Activated B cell treated with CpG ODN at 0.5 μM for 24 hours (primary cell): ENCODE data around the gene PRKAA1. TPM values are rescaled to one million over a fixed set of nuclear protein-coding genes. Genes with fewer than 3 reads are reported as not detected.

Source experiments
- ATAC-seq: fragments of 200-7000 bp; cut with Tn5 transposase; one replicate; pipeline ENCODE4 v1.10.0; 2021; ENCODE audit warnings: low read depth, mild to moderate bottlenecking, moderate library complexity
- CTCF ChIA-PET: fragments of 350-600 bp; sonication (Branson Sonifier 250); formaldehyde crosslinking; loops from one replicate; lab custom pipeline; 2021; ENCODE audit warnings: antibody characterized with exemption; lab: Charles Lee
- POLR2A ChIA-PET: fragments of 350-600 bp; sonication (Branson Sonifier 250); formaldehyde crosslinking; loops from one replicate; lab custom pipeline; 2021; ENCODE audit warnings: antibody characterized with exemption; lab: Charles Lee
- DNase-seq: peaks from one replicate; pipeline ENCODE4 v3.0.0; 2022
- H3K27ac Mint-ChIP-seq: one replicate; pipeline ENCODE4 v1.8.0; 2020; ENCODE audit warnings: mixed read lengths
- H3K27me3 Mint-ChIP-seq: one replicate; pipeline ENCODE4 v1.8.0; 2021; ENCODE audit warnings: mixed read lengths
- H3K36me3 Mint-ChIP-seq: one replicate; pipeline ENCODE4 v1.8.0; 2021; ENCODE audit warnings: low read depth, mixed read lengths
- H3K4me1 Mint-ChIP-seq: one replicate; pipeline ENCODE4 v1.8.0; 2021; ENCODE audit warnings: mixed read lengths
- H3K4me3 Mint-ChIP-seq: one replicate; pipeline ENCODE4 v1.8.0; 2020; ENCODE audit warnings: mild to moderate bottlenecking, mixed read lengths
- H3K9me3 Mint-ChIP-seq: one replicate; pipeline ENCODE4 v1.8.0; 2020; ENCODE audit warnings: mixed read lengths
- CTCF ChIP-seq: fragments of 200-600 bp; IDR thresholded peaks from one replicate; pipeline ENCODE4 v1.8.0; 2022; ENCODE audit warnings: antibody characterized with exemption, mild to moderate bottlenecking
- intact Hi-C: fragments of 100-400 bp; cut with micrococcal nuclease; formaldehyde crosslinking; loops from one replicate; pipeline ENCODE4 v1.15.1; 2024
- total RNA-seq: library from RNA; stranded (reverse); gene quantifications from 2 replicates; pipeline ENCODE4 v1.2.3, GENCODE V29; 2022

The PRKAA1 gene
- total RNA-seq, 1 donor from 2014 or later: 69.4 TPM

- Mint-ChIP-seq H3K9me3 (no peaks in the 10 kb centered on the region), H3K4me3 (no peak overlapping the region), H3K36me3 (peaks cover 67% of the 10 kb centered on the region), H3K27me3 (no peaks in the 10 kb centered on the region), H3K4me1 (no peaks in the 10 kb centered on the region), H3K27ac (no peak overlapping the region)
- TF ChIP-seq CTCF: no peak
- POLR2A ChIA-PET: no interaction called here
- DNase-seq (no peak), ATAC-seq (no peak)
- intact Hi-C loops: no loop called here
- CTCF ChIA-PET: no interaction called here
Observed at GRCh38 chr5:40770764-40771163, 27.4 kb downstream of the PRKAA1 start.

GRCh38 chr5:40762705-40763104 is 35.5 kb downstream of the PRKAA1 start:
- intact Hi-C loops: no loop called here
- ChIA-PET CTCF (no interaction called here), POLR2A (no interaction called here)
- TF ChIP-seq CTCF: no peak
- H3K27me3 Mint-ChIP-seq: no peaks in the 10 kb centered on the region
- ATAC-seq: no peak
- H3K36me3 Mint-ChIP-seq: peaks cover 57% of the 10 kb centered on the region
- no peaks in the 10 kb centered on the region for H3K9me3 Mint-ChIP-seq
- no peaks in the 10 kb centered on the region for H3K4me1 Mint-ChIP-seq
- DNase-seq: no peak
- H3K27ac Mint-ChIP-seq: no peak overlapping the region
- H3K4me3 Mint-ChIP-seq: no peak overlapping the region

GRCh38 chr5:40757400-40757799 is 40.8 kb downstream of the PRKAA1 start:
- Mint-ChIP-seq H3K4me3 (no peak overlapping the region), H3K9me3 (no peaks in the 10 kb centered on the region), H3K36me3 (peaks cover 23% of the 10 kb centered on the region), H3K4me1 (peaks cover under 1% of the 10 kb centered on the region), H3K27me3 (no peaks in the 10 kb centered on the region), H3K27ac (no peak overlapping the region)
- ChIA-PET CTCF (interaction anchor here (0.6 kb wide), 2 partner anchors 80 to 97 kb away, joined by 3 to 4 read pairs; no protein-coding TSS in a partner anchor), POLR2A (interaction anchor here (0.7 to 1.3 kb wide), 3 partner anchors 41 to 393 kb away, joined by 4 to 7 read pairs (median 5); partner anchors contain the start of gene RPL37)
- intact Hi-C loops: loop anchor here (5.0 kb wide), 1 partner anchor 725 kb away; no protein-coding TSS in a partner anchor
- no peak for ATAC-seq
- DNase-seq: no peak
- TF ChIP-seq CTCF: no peak

GRCh38 chr5:40755407-40756365 is 42.5 kb downstream of the PRKAA1 start, which contains the start of gene TTC33:
Gene TTC33, minus strand, starts transcription at chr5:40755961. Its CDS starts 8,943 bp downstream, at chr5:40747018.
- ATAC-seq: peak; percentile 93
- no peak for TF ChIP-seq CTCF
- no peaks in the 10 kb centered on the region for H3K27me3 Mint-ChIP-seq
- H3K27ac Mint-ChIP-seq: no peak within 1 kb of the TSS
- H3K4me3 Mint-ChIP-seq: no peak within 1 kb of the TSS
- H3K36me3 Mint-ChIP-seq: peaks cover 20% of the 10 kb centered on the region
- peak; percentile 88 for DNase-seq
- H3K9me3 Mint-ChIP-seq: no peaks in the 10 kb centered on the region
- ChIA-PET POLR2A (interaction anchor here (0.7 to 1.8 kb wide), 2 partner anchors 42 to 79 kb away, joined by 3 to 11 read pairs; partner anchors contain the start of gene RPL37), CTCF (interaction anchor here (1.3 to 1.6 kb wide), 2 partner anchors 72 to 86 kb away, joined by 3 read pairs; partner anchors contain the start of gene CARD6)
- intact Hi-C loops: loop anchor here (1.0 to 5.0 kb wide), 8 partner anchors 43 to 1681 kb away; partner anchors contain the start of genes PRKAA1, PTGER4, RICTOR and RIMOC1
- peaks cover 7% of the 10 kb centered on the region for H3K4me1 Mint-ChIP-seq

GRCh38 chr5:40755093-40755406 is 43.1 kb downstream of the PRKAA1 start:
- Mint-ChIP-seq H3K27ac (no peak overlapping the region), H3K36me3 (peaks cover 18% of the 10 kb centered on the region), H3K27me3 (no peaks in the 10 kb centered on the region), H3K4me3 (no peak overlapping the region), H3K4me1 (peaks cover 11% of the 10 kb centered on the region), H3K9me3 (no peaks in the 10 kb centered on the region)
- ChIA-PET POLR2A (interaction anchor here (0.7 to 1.8 kb wide), 2 partner anchors 43 to 80 kb away, joined by 3 to 11 read pairs; partner anchors contain the start of gene RPL37), CTCF (interaction anchor here (1.3 to 1.6 kb wide), 2 partner anchors 71 to 86 kb away, joined by 3 read pairs; partner anchors contain the start of gene CARD6)
- intact Hi-C loops: loop anchor here (1.0 to 5.0 kb wide), 8 partner anchors 43 to 1681 kb away; partner anchors contain the start of genes PRKAA1, PTGER4, RICTOR and RIMOC1
- TF ChIP-seq CTCF: no peak
- DNase-seq (peak; percentile 21), ATAC-seq (peak; percentile 68)
